OCI-LY1 (cell line): ENCODE data around the gene OR51G2.

Experiments
- H2AFZ ChIP-seq: fragments of 200-600 bp; sonication (generic), shearing (Covaris generic); 2 replicates; pipeline ENCODE4 v1.6.0; 2014; ENCODE audit warnings: antibody characterized with exemption, mild to moderate bottlenecking, low read length
- H3F3A ChIP-seq: fragments of 200-600 bp; sonication (generic), shearing (Covaris generic); 2 replicates; pipeline ENCODE4 v1.6.0; 2014; ENCODE audit warnings: mild to moderate bottlenecking, antibody characterized with exemption, low read length, moderate library complexity; ENCODE audit not compliant: insufficient read depth
- H3K27ac ChIP-seq: fragments of 200-600 bp; sonication (generic); 2 replicates; pipeline ENCODE4 v1.5.1; 2014; ENCODE audit warnings: low read length, mixed run types, mild to moderate bottlenecking, low read depth; ENCODE audit not compliant: poor library complexity, severe bottlenecking
- H3K27me3 ChIP-seq: fragments of 200-600 bp; sonication (generic); 2 replicates; pipeline ENCODE4 v1.6.0; 2014; ENCODE audit warnings: antibody characterized with exemption, mild to moderate bottlenecking, low read length, moderate library complexity; ENCODE audit not compliant: insufficient read depth
- H3K36me3 ChIP-seq: fragments of 200-600 bp; sonication (generic); 2 replicates; pipeline ENCODE4 v1.6.1; 2014; ENCODE audit warnings: mild to moderate bottlenecking, antibody characterized with exemption, low read length, moderate library complexity, mixed read lengths; ENCODE audit not compliant: insufficient read depth
- H3K4me1 ChIP-seq: fragments of 200-600 bp; sonication (generic); 2 replicates; pipeline ENCODE4 v1.5.1; 2014; ENCODE audit warnings: mild to moderate bottlenecking, low read length, moderate library complexity; ENCODE audit not compliant: insufficient read depth, severe bottlenecking
- H3K4me2 ChIP-seq: fragments of 200-600 bp; sonication (generic), shearing (Covaris generic); 2 replicates; pipeline ENCODE4 v1.6.1; 2014; ENCODE audit warnings: low read length
- H3K4me3 ChIP-seq: fragments of 200-600 bp; sonication (generic); 2 replicates; pipeline ENCODE4 v1.5.1; 2014; ENCODE audit warnings: low read length, low read depth, mild to moderate bottlenecking, mixed read lengths; ENCODE audit not compliant: poor library complexity, severe bottlenecking
- H3K79me2 ChIP-seq: fragments of 200-600 bp; shearing (Covaris generic); 2 replicates; pipeline ENCODE4 v1.6.1; 2016; ENCODE audit warnings: mixed run types, low read length, mixed read lengths; ENCODE audit not compliant: insufficient read depth
- H3K9ac ChIP-seq: fragments of 200-600 bp; sonication (generic), shearing (Covaris generic); 2 replicates; pipeline ENCODE4 v1.6.1; 2014; ENCODE audit warnings: mild to moderate bottlenecking, low read length, mixed read lengths
- H3K9me2 ChIP-seq: fragments of 200-600 bp; sonication (generic), shearing (Covaris generic); 2 replicates; pipeline ENCODE4 v1.6.1; 2014; ENCODE audit warnings: low read depth, mild to moderate bottlenecking, low read length, mixed read lengths
- H3K9me3 ChIP-seq: fragments of 200-600 bp; shearing (Covaris generic); 2 replicates; pipeline ENCODE4 v1.6.1; 2014; ENCODE audit warnings: low read length, mixed read lengths
- H4K20me1 ChIP-seq: fragments of 200-600 bp; sonication (generic), shearing (Covaris generic); 2 replicates; pipeline ENCODE4 v1.6.0; 2016; ENCODE audit warnings: mild to moderate bottlenecking, low read length; ENCODE audit not compliant: insufficient read depth
- EZH2 ChIP-seq: fragments of 200-600 bp; sonication (generic), shearing (Covaris generic); IDR thresholded peaks from 2 replicates; pipeline ENCODE4 v1.8.0; 2017; ENCODE audit warnings: borderline replicate concordance, mixed run types, mild to moderate bottlenecking, antibody characterized with exemption, low read length, moderate library complexity, mixed read lengths
- TF ChIP-seq, protein P1 (sequence below): fragments of 200-600 bp; sonication (generic), shearing (Covaris generic); IDR thresholded peaks from 2 replicates; pipeline ENCODE4 v1.5.1; 2017; ENCODE audit warnings: mild to moderate bottlenecking, antibody characterized with exemption, low read length, moderate library complexity, mixed read lengths

Gene OR51G2

GRCh38 chr11:4932751-4933150 is 13.6 kb upstream of the OR51G2 start:
- H4K20me1 ChIP-seq: no peaks in the 10 kb centered on the region
- no peak overlapping the region for H3K4me3 ChIP-seq
- no peaks in the 10 kb centered on the region for H3K4me1 ChIP-seq
- no peak overlapping the region for H3K27ac ChIP-seq
- no peak overlapping the region for H2AFZ ChIP-seq
- H3F3A ChIP-seq: no peaks in the 10 kb centered on the region
- no peaks in the 10 kb centered on the region for H3K9me3 ChIP-seq
- H3K27me3 ChIP-seq: no peaks in the 10 kb centered on the region
- no peaks in the 10 kb centered on the region for H3K9me2 ChIP-seq
- TF ChIP-seq, protein P1, sequence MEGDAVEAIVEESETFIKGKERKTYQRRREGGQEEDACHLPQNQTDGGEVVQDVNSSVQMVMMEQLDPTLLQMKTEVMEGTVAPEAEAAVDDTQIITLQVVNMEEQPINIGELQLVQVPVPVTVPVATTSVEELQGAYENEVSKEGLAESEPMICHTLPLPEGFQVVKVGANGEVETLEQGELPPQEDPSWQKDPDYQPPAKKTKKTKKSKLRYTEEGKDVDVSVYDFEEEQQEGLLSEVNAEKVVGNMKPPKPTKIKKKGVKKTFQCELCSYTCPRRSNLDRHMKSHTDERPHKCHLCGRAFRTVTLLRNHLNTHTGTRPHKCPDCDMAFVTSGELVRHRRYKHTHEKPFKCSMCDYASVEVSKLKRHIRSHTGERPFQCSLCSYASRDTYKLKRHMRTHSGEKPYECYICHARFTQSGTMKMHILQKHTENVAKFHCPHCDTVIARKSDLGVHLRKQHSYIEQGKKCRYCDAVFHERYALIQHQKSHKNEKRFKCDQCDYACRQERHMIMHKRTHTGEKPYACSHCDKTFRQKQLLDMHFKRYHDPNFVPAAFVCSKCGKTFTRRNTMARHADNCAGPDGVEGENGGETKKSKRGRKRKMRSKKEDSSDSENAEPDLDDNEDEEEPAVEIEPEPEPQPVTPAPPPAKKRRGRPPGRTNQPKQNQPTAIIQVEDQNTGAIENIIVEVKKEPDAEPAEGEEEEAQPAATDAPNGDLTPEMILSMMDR: no peak
- H3K9ac ChIP-seq: no peak overlapping the region
- H3K36me3 ChIP-seq: no peaks in the 10 kb centered on the region
- no peaks in the 10 kb centered on the region for H3K79me2 ChIP-seq
- H3K4me2 ChIP-seq: no peak overlapping the region

- Histone ChIP-seq H3K9me2 (no peaks in the 10 kb centered on the region), H3K4me2 (no peak overlapping the region), H3K9ac (no peak overlapping the region), H3K9me3 (no peaks in the 10 kb centered on the region), H3F3A (no peaks in the 10 kb centered on the region), H2AFZ (no peak overlapping the region), H3K27me3 (no peaks in the 10 kb centered on the region), H3K27ac (no peak overlapping the region), H3K79me2 (no peaks in the 10 kb centered on the region), H3K4me3 (no peak overlapping the region), H3K36me3 (no peaks in the 10 kb centered on the region), H3K4me1 (no peaks in the 10 kb centered on the region), H4K20me1 (no peaks in the 10 kb centered on the region)
- TF ChIP-seq, protein P1: no peak
- no peak for TF ChIP-seq EZH2
These were observed 7.5 kb upstream of the OR51G2 start for GRCh38 chr11:4926608-4927007.

DNA sequence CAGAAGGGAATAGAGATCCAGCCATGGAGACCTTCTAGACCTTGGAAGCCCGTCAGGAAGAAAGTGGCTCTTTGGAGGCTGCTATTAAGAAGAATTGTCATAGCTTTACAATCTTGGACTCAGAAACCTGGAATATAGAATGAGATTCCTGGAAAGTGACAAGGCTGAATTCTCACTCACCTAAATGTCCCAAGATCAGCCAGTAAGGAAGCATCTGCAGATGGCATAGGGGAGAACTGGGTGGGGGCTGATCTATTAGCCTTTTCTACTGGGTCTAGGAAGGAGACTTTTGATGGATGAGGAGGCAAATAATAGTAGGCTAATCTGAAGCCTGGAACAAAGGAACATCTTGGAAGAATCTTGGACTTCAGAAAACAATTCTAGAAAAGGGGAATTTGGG is 5.1 kb upstream of the OR51G2 start, which contains the start of gene OR51G1:
Gene OR51G1, minus strand, starts transcription at position 101 of the 400 bp plus-strand sequence. Its CDS starts 0 bp downstream, at position 101.
- Histone ChIP-seq H3K4me3 (no peak within 1 kb of the TSS), H3K9me3 (no peaks in the 10 kb centered on the region), H4K20me1 (no peaks in the 10 kb centered on the region), H3K36me3 (no peaks in the 10 kb centered on the region), H3F3A (no peaks in the 10 kb centered on the region), H3K27me3 (no peaks in the 10 kb centered on the region), H3K9me2 (no peaks in the 10 kb centered on the region), H2AFZ (no peak within 1 kb of the TSS), H3K79me2 (no peaks in the 10 kb centered on the region), H3K4me2 (no peak within 1 kb of the TSS), H3K4me1 (no peaks in the 10 kb centered on the region), H3K27ac (no peak within 1 kb of the TSS), H3K9ac (no peak within 1 kb of the TSS)
- TF ChIP-seq, protein P1: no peak
- no peak for TF ChIP-seq EZH2
